GM12878 (cell line): ENCODE results near the gene IRX1. TPM values are rescaled to one million over a fixed set of nuclear protein-coding genes. Genes with fewer than 3 reads are reported as not detected.

Experiments
- BCLAF1 ChIP-seq: fragments of 450-650 bp; IDR thresholded peaks from 2 replicates; pipeline ENCODE4 v1.6.1; 2017; ENCODE audit warnings: antibody characterized with exemption, mild to moderate bottlenecking, moderate library complexity
- E2F8 ChIP-seq: fragments of 450-650 bp; IDR thresholded peaks from 2 replicates; pipeline ENCODE4 v1.6.1; 2018; ENCODE audit warnings: mild to moderate bottlenecking, low read depth, moderate library complexity; ENCODE audit not compliant: partially characterized antibody
- EED ChIP-seq: sonication (generic); IDR thresholded peaks from 2 replicates; pipeline ENCODE4 v1.6.1; 2016; ENCODE audit warnings: antibody characterized with exemption, low read depth
- polyA plus RNA-seq, 11 experiments: library from polyadenylated mRNA; depleted of rRNA in 4 of 11; unstranded in 6 of 11; stranded (reverse) in 5 of 11; fragments of >200 nt; fragmentation: Nextera tagmentation in 4 of 11; fragmentation: Illumina TruSeq in 1 of 11; extraction: Ambion mirVana in 4 of 11; extraction: Trizol in 1 of 11; gene quantifications; 1 replicate in 1 of 11; 2 replicates in 10 of 11; pipeline versions ENCODE4 v1.2.1 to v1.2.3, GENCODE V29; 2011 to 2016; ENCODE audit warnings: inconsistent platforms in 2 of 11, missing spikeins in 2 of 11, low read depth in 1 of 11
- total RNA-seq, 4 experiments: library from RNA; depleted of rRNA in 3 of 4; stranded (reverse); fragments of >200 nt in 3 of 4; fragmentation: Illumina TruSeq in 1 of 4; extraction: Trizol in 1 of 4; gene quantifications; 2 replicates each; pipeline versions ENCODE4 v1.2.1 to v1.2.3, GENCODE V29; 2013 to 2021

The IRX1 gene
- total and polyA plus RNA-seq, 10 of the 15 experiments (the other 5 are each of a cell fraction or from before 2014, with no cell fraction given) = not detected

- TF ChIP-seq BCLAF1 = no peak
- no peak for TF ChIP-seq E2F8
- TF ChIP-seq EED = no peak
Observed at GRCh38 chr5:3599226-3600105, 3.8 kb downstream of the IRX1 start (continued).
